Activated CD4-positive, alpha-beta T cell treated with anti-CD3 and anti-CD28 coated beads, Interleukin-2, amount 50 U/mL, for 4 hours (primary cell): ENCODE results near the gene PAM16.

Experiments
- DNase-seq, 2 experiments: peaks; one replicate each; pipeline ENCODE4 v3.0.0-alpha.2; 2020

The PAM16 gene

DNA sequence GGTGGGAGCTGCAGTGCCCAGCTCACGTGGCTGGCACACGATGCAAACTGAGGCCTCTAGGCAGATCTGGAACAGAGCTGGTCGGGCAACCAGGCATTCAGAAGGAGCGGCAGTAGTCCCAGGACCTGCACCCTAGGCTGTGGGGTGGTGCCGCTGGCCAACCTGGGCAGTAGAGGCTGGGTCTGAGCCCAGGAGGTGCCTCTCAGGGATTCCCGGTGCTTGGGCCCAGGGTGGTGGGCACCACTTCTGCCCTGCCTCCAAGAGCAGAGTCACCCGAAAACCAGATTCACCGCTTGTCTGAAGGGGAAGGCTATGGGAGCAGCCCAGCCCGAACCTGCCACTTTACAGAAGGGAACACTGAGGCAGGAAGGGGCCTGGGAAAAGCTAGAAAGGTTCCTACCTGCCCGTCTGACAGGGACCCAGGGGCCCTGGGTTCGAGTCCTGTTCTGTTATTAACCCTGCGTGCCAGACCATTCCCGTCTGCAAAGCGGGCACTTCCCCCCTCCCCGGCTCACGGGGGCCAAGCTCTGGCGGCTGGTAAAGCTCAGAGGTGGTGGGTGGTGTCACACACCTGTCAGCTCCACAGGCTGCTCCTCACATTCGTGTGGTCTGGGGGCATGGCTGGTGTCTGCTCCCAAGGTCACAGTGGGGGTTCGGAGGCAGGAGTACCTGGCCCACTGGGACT is 18.4 kb downstream of the PAM16 start:
- DNase-seq: no peak

DNA sequence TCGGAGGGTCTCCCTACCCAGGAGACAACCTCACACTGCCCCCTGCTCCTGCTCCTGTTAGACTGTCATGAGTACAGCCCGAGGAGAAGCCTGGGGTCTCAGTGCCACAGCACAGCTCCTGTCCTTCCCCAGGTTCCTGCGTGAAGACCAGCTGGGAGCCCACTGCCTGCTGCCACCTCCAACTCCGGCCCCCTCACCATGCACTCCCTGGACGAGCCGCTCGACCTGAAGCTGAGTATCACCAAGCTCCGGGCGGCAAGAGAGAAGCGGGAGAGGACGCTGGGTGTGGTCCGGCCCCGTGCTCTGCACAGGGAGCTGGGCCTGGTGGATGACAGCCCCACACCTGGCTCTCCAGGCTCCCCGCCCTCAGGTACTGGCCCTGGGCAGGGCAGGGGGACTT is 19.0 kb downstream of the PAM16 start:
- DNase-seq: no peak

DNA sequence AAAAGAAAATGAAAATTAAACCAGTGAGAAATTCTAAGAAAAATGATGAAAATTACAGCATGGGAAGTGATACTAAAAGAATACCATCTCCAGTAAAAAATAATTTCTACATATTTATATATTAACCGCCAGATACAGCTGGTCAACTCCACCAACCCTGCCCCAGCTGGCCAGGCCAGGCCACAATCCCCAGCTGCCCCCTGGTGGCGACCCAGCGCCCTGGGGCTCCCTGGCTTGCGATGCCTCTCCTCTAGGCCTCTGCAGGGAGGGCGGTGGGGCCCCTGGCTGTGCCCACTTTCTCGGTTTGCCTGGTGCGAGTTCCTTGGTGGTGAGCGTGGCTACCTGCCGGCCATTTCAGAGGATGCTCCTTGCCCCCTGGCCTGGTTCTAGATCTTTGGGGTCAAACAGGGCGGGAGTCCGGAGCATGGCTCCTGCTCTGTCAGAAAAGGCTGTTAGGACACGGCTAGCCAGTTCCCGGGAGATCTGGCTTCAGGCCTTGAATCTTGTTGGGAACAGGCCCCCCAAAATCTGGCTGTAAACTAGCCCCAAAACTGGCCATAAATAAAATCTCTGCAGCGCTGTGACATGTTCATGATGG is 20.7 kb downstream of the PAM16 start:
- DNase-seq: peak; percentile 60 to 65

DNA sequence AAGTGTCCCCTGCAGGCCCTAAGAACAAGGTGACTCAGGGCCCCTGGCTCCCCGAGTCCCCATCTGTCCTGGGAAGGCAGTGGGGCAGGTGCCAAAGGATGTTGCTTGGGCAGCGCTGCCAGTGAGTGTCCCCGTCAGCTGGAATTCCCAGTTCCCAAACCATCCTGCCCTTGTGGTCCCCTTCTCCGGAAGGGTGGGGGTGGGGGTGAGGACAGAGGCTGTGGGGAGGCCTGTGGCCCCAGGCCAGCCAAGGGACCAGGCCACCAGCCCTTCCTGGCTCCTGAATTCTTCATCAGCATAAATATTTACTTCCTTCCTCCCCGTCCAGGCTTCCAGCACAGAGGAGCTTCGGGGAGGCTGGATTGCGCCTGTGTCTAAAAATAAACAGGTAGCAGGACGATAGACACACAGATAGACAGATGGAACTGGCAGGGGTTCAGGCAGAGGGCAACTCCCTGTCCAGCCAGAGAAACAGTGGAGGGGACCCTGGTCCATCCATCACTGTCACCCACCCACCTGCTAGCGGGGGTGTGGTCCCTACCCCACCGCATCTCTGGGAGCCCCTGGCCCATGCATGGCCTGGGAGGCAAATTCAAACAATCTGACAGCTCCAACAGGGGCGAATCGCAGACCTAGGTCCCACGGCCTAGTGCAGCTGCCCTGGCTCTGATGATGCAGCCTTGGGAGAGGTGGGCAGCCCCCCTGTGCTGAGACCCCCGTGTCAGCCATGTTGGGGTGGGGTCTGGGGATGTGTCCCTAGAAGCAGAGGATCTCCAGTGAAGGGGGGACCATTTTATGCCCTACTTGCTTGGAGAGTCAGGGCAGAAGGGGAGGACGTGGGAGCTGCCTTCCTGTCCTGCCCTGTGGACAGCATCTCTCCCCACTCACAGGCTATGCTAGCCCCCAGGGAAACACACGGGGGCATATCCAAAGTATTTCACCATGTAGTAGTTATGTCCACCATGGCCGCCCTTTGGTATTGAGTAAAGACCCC is 22.0 kb downstream of the PAM16 start:
- DNase-seq: no peak

- DNase-seq: peak; percentile 53 to 55
These were observed 22.9 kb downstream of the PAM16 start for GRCh38 chr16:4328046-4328781.

- DNase-seq: no peak
These were observed 23.6 kb downstream of the PAM16 start for GRCh38 chr16:4327386-4328045.

- no peak for DNase-seq
These were observed 25.8 kb downstream of the PAM16 start for GRCh38 chr16:4325253-4325758.

DNA sequence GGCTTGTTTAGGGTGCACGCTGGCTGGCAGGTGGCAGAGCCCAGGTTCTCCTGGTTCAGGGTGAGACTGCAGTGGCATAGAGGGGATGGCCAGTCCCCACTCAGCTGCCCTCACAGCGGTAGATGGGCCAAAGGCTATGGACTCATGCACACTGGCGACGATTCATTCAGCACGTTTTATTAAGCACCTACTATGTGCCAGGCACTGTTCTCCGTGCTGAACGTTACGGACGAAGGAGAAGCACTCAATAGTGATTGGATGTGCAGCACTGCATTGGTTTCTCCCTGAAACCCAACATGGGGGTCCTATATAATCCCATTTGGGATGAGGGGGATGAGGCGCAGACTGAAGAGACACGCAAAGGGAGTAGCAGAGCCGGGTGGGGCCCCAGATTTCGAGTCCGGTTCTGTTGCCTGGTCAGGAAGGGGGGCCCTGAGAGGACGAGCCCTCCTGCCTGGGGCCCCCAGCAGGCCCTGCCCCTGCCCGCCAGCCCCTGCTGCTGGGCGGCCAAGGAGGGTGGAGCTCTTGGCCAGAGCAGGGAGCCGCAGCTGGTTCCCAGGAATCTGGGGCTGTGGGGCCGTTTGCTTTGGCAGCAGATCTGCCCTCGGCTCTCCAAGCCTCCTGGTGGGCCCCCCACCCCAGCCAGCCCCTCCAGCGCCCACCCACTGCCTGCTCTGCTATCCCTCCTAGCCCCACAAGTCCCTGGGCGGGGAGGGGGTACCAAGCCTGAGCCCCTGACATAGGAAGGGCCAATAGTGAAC is 26.4 kb downstream of the PAM16 start:
- DNase-seq: no peak

GRCh38 chr16:4323845-4324488 is 27.2 kb downstream of the PAM16 start:
- DNase-seq: no peak

DNA sequence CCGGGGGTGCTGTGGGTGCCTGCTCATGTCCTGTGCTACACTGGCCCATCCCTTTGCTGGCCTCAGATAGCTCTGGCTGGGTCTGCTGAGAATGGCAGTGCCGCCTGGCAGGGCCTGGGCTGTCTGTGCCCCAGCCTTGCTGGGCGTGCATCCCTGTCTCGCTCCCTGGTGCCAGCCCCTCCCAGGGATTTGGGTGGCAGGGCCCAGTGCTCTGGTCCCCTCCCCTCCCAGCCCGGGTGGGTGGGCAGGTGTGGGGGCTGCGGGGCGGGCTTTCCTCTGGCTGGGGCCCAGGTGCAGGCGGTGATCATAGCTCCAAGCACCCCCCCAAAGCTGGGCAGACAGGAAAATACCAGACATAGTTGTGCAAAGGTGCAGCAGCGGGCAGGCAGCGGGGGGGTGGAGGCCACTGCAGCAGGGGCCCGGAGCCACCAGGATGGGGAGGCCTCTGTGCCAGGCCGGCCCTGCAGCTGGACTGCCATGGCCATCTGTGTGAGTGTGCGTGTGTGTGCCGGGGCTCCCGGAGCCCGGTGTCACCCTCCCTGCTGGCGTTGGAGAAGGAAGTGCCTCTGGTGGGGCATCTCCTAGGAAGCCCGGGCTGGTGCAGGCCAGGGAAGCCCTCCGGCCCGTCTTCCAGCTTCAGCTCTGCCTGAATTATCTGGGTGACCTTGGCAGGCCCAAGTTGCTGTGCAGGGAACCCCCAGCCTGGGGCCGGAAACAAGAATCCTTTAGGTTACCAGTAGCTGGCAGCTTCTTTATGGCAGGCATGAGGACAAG is 27.9 kb downstream of the PAM16 start:
- no peak for DNase-seq

DNA sequence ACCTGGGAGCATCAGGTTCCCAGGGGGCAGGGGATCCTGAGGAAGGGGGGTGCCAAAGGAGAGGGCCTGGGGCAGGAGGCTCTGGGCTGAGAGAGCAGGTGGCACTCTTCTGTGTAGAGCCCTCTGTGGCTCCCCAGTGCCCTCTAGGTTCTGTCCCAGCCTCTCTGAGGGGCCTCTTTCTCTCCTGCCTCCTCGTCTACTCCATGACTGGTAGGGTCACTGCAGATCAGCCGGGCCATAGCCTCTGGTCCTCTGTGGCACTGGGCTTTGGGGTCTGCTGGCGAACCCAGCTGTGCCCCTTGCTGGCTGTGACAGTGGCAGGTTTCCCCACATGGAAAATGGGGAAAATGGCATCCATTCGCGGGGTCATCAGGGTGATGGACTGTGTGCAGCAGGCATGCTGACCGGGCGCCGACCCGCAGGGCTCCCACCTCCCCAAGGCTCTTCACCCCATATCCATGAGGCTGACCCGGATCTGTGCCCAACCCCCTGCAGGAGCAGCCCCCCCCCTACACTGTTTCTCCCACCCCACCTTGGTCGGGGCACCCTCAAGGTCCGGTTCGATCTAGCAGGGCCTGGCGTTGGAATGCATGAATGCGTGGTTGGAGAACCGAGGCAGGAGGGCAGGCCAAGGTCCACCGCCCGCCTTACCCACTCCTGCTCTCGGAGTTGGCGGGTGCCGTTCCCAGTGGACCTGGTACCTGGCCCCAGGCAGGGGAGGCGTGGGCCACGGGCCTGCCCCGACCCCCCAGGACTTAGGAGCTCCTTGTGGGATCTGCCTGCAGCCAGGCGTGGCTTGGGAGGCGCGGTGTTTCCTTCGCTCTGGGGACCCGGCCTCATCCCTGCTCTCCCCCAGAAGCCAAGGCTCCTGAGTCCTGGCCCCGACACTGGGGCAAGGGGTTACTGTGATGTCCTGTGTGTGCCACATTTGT is 28.7 kb downstream of the PAM16 start:
- no peak for DNase-seq

- DNase-seq: no peak
These were observed 29.6 kb downstream of the PAM16 start for GRCh38 chr16:4321286-4322120.

DNA sequence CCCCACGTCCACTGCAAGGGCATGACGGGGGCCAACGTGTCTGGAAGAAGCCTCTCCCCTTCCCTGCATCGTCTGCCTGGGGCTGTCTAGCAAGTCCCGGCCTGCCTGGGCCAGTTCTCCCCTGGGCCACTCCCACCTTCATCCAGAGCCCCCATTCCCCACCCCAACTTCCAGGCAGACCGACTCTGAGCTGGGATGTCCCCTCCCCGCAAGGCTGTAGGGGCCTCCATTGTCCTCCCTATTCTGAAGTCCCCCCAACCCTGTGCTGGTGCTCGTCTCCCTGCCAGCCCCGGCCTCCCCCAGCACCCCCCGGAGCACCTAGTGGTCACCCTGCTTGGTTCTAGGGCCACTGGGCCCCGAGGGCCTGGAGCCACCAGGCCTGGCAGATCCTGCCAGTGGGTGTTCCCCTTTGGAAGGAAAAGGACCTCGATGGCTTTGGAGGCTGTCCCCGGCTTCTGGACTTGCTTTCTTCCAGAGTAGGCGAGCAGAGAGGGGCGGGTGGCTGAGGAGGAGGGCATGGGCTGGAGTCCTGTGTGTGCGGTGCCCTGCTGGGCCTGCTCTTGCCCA is 30.5 kb downstream of the PAM16 start:
- DNase-seq: no peak

DNA sequence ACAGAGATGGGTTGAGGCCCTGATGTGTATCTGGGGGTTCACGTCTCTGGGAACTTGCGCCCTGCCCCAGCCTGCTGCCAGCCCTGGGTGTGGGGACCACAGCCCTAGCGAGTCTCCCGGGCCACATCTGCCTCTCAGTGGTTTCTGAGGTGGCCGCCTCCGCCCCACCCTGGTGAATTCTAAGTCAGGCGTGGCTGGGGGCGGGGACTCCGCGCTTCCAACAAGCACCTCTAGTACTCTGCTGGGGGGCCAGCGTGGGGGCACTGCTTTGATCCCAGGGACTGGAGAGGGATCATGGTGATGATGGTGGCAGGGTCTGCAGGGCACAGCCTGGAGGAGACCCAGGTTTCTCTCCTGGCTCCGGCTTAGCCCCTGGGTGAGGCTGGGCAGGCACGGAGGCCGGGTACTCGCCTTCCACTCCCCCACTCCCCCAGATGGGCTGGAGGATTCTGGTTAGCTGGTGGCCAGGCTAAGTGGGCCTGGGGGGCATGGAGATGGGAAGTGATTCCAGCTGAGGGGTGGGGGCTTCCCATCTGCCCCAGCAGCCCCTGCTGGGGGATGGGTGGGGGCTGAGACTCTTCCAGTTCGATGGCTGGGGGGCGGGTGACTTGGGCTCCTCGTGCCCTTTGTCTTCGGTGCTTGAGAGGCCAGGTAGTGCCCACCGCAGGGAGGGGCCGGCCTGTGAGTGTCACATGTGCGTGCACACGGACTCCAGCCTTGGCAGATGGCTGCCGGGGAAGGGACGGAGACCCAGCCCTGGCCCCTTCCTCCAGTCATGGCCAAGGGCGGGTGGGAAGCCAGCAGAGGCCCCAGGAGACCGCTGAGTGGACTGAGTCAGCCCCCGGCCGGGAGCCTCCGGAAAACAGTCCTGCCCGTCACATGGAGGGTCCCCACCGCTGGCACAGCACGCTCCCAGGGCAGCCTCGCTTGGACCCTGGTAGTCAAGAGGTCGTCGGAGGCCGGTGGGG is 31.4 kb downstream of the PAM16 start:
- peak; percentile 37 to 44 for DNase-seq

- no peak for DNase-seq
These were observed 32.2 kb downstream of the PAM16 start for GRCh38 chr16:4318967-4319366.

GRCh38 chr16:4318451-4318910 is 32.6 kb downstream of the PAM16 start:
- no peak for DNase-seq
